M059J (cell line): ENCODE measurements around the gene C5orf58. TPM values are rescaled to one million over a fixed set of nuclear protein-coding genes. Genes with fewer than 3 reads are reported as not detected.

Source experiments
- DNase-seq: peaks from one replicate; pipeline ENCODE4 v3.0.0-alpha.2; 2012; ENCODE audit warnings: low read depth
- total RNA-seq: library from RNA; depleted of rRNA; stranded (reverse); fragments of >200 nt; shearing (Covaris generic); gene quantifications from 2 replicates; pipeline ENCODE4 v1.2.3, GENCODE V29; 2014; rRNA removed

The C5orf58 gene, protein sequence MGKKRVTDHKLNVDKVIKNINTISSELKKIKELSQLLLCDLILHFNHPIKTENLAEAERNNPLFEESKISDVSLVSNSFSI
- not detected in 2 replicates for total RNA-seq

GRCh38 chr5:170232786-170233185, at the start of gene C5orf58:
Gene C5orf58, plus strand, starts transcription at chr5:170232985. Its CDS starts 1,992 bp downstream, at chr5:170234977.
- DNase-seq = no peak

DNA sequence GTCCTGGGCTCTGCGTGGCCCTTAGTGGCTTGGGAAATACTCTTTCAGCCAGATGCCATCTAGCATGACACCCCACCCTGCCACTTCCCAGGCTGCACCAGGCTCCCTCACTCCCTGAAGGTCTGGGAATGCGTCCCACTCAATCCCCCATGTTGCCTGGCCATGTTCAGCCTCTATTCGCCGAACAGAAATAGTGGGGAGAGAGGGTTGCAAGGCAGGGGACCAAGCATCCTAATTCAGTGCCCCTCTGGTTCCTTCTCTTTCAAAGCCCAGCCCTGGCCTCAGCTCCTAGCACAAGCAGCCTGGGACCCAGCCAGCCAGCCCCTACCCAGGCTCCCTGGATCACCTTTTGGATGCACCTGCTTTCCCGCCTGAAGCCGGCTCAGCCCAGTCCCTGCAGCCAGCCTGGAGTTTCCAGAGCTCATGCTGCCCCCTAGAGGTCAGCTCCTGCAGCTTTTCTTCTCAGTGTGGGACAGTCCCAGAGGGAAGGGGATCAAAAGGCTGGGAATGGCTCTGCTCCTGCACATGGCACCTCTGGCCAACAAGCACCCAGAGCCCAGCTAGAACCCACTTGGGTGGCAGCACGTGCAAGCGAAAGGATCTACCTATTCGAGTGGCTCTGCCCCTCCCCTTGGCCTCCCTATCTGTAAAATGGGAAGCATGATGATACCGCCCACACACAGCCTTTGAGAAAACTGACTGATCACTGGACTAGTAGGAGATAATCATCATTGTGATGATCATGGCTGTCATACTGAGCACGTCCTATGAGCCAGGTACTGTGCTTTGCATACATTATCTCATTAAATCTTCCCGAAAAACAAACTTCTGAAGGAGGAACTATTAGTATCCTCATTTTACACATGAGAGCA, 48.7 kb upstream of the C5orf58 start:
- peak; percentile 60 for DNase-seq

DNA sequence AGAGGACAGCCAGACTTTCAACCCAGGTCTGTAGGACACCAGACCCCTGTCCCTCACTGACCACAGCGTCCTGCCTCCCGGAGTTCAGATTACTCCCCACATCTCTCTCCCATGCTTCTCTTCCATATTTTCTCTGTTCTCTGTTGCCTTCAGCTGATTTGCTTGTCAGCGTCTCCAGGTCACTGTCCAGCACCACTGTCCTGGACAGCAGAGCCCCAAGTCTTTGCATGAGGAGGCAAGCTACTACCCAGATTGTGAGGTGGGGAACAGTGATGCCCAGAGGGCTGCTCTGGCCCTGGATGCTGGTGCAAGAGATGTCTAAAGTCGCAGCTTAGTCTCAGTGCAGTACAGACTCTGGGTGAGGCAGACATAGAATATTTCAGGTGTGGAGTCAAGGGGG, 48.0 kb upstream of the C5orf58 start:
- DNase-seq = no peak

DNA sequence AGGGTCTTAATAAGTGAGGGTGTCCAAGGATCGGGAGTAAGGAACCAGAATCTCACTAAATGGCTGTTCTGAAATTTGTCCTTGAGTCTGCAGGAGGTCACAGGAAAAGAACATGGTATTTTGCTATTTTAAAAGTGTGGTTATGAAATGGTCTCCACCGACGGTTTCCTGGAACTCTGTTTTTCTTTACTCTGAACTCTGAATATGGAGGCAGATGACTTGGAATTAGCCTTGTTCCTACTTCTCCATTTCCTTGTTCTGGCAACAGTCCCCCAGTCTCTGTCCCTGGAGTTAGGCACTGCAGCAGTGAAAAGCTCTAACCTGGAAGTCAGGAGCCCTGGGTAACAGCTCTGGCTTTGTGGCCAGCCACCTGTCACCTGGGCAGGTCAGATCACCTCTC, 46.6 kb upstream of the C5orf58 start:
- no peak for DNase-seq

DNA sequence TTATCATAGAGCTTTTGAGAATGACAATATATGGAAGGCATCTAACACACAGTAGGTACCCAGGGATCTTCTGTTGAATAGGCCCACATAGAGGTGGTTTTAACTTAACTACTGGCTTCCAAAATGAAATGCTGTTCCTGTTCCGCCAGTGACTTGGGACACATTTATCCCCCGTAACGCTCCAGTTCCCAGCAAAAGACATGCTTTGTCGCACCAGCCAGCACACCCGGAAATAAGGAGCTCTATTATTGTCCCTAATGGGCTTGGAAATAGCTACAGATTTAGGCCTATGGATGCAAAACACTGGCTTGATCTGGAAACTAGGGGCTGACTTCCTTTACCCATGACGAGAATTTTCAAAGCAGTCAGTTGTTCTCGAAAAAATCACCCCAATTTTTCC, 45.9 kb upstream of the C5orf58 start:
- DNase-seq = no peak

DNA sequence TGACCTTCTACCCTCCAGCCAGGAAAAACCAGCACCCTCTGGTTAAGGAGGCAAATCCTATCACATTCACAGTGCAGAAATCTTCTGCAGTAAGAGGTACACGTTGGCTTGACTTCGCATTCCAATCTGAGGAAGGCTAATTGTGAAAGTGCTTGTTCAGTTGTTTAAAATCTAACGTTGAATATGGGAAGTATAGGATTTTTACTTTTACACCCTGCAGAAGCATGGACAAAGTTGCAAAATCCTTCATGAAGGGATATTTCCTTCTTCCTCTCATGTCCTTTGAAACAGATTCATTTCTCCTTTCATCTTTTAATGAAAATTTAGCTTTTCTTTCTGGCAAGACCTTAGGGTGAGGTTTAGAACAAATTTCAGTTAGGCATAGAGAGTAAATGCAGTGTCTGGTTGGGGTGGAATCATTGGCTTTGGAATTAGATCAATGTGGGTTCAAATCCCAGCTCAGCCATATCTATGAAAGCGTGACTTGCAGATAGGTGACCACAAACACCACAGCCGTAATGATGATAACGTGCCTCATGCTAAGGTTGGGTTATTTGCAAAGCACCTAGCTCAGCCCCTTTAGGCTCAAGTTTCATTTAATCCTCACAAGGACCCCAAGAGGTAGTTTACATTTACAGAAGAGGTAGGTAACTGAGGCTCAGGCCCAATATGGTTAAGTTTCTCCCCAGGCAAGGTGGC, 42.2 kb upstream of the C5orf58 start:
- no peak for DNase-seq

DNA sequence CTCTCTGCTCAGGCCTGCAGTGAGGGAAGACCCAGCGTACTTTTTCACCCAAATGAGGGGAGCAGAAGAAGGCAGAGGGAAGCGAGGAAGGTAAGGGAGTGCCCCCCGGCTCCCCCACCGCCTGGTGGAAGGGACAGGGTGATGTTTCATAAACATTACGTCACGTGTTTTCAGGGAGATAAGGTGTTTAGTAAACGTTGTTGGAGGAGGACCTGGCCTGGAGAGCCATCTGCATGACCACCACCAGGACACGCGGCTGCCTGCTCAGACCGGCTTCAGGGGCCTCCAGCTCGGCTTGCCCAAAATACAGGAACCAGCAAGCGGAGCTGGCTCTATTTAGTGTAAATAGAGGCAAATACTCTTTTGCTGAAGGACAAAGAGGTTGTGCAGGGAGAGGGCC, 40.0 kb upstream of the C5orf58 start:
- no peak for DNase-seq

GRCh38 chr5:170195961-170196360, 36.8 kb upstream of the C5orf58 start:
- no peak for DNase-seq

- peak; percentile 60 for DNase-seq
Measured at GRCh38 chr5:170200876-170201275, 31.9 kb upstream of the C5orf58 start.

DNA sequence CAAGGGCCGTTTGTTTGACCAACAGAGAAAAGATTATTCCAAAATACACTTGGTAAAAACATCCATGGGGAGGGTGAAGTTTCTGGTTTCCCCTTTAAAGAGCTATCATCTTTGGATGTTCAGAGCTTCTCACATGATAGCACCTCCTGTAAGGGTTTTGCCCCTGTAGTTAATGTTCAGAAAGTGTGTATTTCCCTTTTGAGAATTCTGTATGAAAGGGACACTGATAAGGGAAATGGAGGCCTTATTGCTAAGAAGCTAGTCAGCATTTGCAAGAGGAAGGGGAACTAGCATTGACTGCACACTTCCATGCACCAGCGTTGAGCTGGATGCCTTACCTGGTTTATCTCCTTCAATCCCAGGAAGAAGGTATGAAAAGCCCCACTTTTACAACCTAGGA, 31.5 kb upstream of the C5orf58 start:
- no peak for DNase-seq

GRCh38 chr5:170202117-170202516, 30.7 kb upstream of the C5orf58 start:
- no peak for DNase-seq

GRCh38 chr5:170204202-170204601, 28.6 kb upstream of the C5orf58 start:
- no peak for DNase-seq

- DNase-seq = no peak
Measured at GRCh38 chr5:170206216-170206615, 26.6 kb upstream of the C5orf58 start.

- no peak for DNase-seq
Measured at GRCh38 chr5:170206958-170207357, 25.8 kb upstream of the C5orf58 start.

GRCh38 chr5:170211575-170212334, 21.0 kb upstream of the C5orf58 start:
- peak; percentile 81 for DNase-seq

DNA sequence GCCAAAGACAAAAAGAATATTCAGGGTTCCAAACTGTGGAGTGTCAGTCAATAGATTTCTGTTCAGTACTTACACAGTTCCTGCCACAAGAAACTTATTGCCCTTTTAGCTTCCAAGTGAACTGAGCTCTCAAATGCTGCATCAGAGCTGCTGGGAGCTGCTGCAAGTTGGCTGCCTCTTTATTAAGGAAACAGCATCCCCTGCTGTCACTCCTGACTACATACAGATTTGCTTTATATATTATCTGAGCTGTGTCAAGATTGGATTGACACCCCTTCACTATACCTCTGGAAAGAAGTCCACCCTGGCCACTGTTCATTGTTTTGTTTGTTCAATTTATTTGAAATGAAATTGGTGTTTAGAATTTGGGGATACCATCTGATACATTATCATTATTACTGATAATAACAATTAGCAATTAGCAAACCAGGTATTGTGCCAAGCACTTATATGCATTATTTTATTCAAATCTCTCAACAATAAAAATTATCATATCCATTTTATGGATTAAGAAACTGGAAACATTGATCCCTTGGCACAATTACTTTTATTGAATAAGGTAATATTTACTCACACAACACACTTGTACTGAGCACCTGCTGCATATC, 16.4 kb upstream of the C5orf58 start:
- peak; percentile 67 for DNase-seq

DNA sequence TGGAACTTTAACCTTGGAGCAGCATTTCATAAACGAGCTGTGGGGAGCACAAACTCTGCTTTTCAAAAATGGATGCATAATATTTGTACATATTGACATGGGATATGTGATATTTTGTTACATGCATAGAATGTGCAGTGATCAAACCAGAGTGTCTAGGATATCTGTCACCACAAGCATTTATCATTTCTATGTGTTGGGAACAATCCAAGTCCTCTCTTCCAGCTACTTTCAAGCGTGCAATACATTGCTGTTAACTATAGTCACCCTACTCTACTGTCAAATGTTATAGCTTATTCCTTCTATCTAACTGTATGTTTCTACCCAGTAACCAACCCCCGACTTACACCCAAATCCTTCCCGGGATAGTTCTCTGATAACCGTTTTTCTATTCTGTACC, 15.0 kb upstream of the C5orf58 start:
- DNase-seq = no peak

DNA sequence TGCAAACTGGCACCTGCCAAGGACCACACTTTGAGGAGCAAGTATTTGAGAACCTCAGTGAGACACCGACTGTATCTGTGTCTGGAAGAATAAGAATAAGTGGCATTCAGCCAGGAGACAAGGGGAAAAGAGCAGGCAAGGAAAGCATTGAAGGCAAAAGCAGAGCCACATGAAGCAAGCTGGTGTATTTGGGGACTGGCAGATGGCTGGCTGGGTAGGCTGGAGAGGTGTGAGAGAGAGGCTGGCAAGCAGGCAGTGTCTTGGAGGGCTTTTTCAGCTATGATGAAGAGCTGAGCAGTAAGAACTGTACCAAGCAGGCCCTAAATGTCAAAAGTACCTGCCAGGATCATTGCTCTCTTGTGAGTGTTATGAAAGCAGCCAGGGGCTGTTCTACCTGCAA, 14.1 kb upstream of the C5orf58 start:
- no peak for DNase-seq

GRCh38 chr5:170219615-170220014, 13.2 kb upstream of the C5orf58 start:
- DNase-seq = peak; percentile 93

DNA sequence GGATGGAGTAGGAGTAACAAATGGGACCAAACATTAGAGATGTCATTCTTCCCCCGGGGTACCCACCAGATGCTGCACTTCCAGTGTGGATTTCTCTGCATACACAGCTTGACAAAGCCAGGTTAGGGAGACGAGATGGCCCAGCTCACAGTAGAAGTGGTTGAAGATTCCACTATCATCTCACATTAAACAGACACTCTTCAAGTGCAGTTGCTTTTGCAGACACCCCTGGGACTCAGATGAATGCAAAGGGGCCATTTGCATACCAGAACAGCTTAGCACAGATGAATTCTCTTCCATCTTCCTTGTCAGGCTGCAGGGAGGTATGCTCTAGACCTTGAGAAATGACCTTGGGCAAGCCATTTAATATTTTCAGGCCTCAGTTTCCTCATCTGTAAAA, 12.6 kb upstream of the C5orf58 start:
- no peak for DNase-seq

GRCh38 chr5:170221327-170221741, 11.5 kb upstream of the C5orf58 start:
- DNase-seq = peak; percentile 36

- DNase-seq = no peak
Measured at GRCh38 chr5:170223360-170223759, 9.4 kb upstream of the C5orf58 start.
